Transverse colon (tissue), 3 donors: Measurements from ENCODE around the gene TRAFD1.

Source experiments
- CTCF ChIP-seq, 5 experiments: fragments of 200-600 bp in 3 of 5; fragments of 450-650 bp in 2 of 5; sonication (generic) in 3 of 5; IDR thresholded peaks; 1 replicate in 2 of 5; 2 replicates in 3 of 5; pipeline ENCODE4 v1.5.1; 2016 to 2017; ENCODE audit warnings: antibody characterized with exemption in 5 of 5, inconsistent platforms in 3 of 5, mild to moderate bottlenecking in 2 of 5, moderate library complexity in 1 of 5
- POLR2A ChIP-seq: fragments of 450-650 bp; IDR thresholded peaks from one replicate; pipeline ENCODE4 v1.6.1; 2016; ENCODE audit warnings: antibody characterized with exemption, mild to moderate bottlenecking, moderate library complexity

GRCh38 chr12:112162241-112162790 is 37.0 kb downstream of the TRAFD1 start:
- TF ChIP-seq CTCF (IDR thresholded peaks at IDR 0.05) (no peak), POLR2A (no peak)
